ENCODE results near the gene TDP1.

DNA sequence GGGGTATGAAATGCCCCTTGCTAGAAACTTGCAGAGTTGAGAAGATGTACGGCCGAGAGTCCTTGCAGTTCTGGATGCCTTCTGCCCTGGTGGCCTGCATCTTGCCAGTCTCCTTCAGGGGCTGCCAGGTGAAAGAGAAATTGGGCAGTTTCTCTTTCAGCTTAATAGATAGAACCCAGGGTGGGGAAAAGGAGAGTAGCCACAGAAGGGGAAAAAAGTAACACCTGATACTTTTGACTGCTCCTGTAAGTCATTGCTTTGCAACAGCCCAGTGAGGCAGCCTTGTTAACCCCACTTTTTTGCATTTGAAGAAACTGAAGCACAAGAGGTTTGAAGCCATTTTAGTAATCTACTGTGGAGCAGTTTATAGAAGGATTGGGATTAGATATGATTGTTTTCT lies 27.6 kb downstream of the TDP1 start:
- TF ChIP-seq, protein P1, sequence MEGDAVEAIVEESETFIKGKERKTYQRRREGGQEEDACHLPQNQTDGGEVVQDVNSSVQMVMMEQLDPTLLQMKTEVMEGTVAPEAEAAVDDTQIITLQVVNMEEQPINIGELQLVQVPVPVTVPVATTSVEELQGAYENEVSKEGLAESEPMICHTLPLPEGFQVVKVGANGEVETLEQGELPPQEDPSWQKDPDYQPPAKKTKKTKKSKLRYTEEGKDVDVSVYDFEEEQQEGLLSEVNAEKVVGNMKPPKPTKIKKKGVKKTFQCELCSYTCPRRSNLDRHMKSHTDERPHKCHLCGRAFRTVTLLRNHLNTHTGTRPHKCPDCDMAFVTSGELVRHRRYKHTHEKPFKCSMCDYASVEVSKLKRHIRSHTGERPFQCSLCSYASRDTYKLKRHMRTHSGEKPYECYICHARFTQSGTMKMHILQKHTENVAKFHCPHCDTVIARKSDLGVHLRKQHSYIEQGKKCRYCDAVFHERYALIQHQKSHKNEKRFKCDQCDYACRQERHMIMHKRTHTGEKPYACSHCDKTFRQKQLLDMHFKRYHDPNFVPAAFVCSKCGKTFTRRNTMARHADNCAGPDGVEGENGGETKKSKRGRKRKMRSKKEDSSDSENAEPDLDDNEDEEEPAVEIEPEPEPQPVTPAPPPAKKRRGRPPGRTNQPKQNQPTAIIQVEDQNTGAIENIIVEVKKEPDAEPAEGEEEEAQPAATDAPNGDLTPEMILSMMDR (IDR thresholded peaks at IDR 0.05) = no peak
- TF ChIP-seq EZH2 (IDR thresholded peaks at IDR 0.05; ENCODE audit: borderline replicate concordance, insufficient read depth, low read depth, low read length, poor library complexity, severe bottlenecking) = no peak

All from B cell (primary cell).